ENCODE results near the gene PITPNC1.

PITPNC1 gene

GRCh38 chr17:67679721-67680120 is 302.6 kb downstream of the PITPNC1 start:
- DNase-seq (ENCODE audit: extremely low read depth, low read depth) = no peak
- TF ChIP-seq CTCF (IDR thresholded peaks at IDR 0.05; ENCODE audit: low read depth, low read length, missing control alignments) = no peak
- H3K4me3 ChIP-seq (replicated peaks; ENCODE audit: low read depth, low read length) = no peak overlapping the region

- H3K4me3 ChIP-seq (replicated peaks; ENCODE audit: low read depth, low read length) = no peak overlapping the region
- no peak for DNase-seq (ENCODE audit: extremely low read depth, low read depth)
- TF ChIP-seq CTCF (IDR thresholded peaks at IDR 0.05; ENCODE audit: low read depth, low read length, missing control alignments) = no peak
Measured at GRCh38 chr17:67680445-67681224, 303.6 kb downstream of the PITPNC1 start.

- no peak for DNase-seq (ENCODE audit: extremely low read depth, low read depth)
- no peak for TF ChIP-seq CTCF (IDR thresholded peaks at IDR 0.05; ENCODE audit: low read depth, low read length, missing control alignments)
- no peak overlapping the region for H3K4me3 ChIP-seq (replicated peaks; ENCODE audit: low read depth, low read length)
Measured at GRCh38 chr17:67682196-67682595, 305.1 kb downstream of the PITPNC1 start.

- no peak overlapping the region for H3K4me3 ChIP-seq (replicated peaks; ENCODE audit: low read depth, low read length)
- TF ChIP-seq CTCF (IDR thresholded peaks at IDR 0.05; ENCODE audit: low read depth, low read length, missing control alignments) = no peak
- no peak for DNase-seq (ENCODE audit: extremely low read depth, low read depth)
Measured at GRCh38 chr17:67685351-67685750, 308.3 kb downstream of the PITPNC1 start.

- no peak for DNase-seq (ENCODE audit: extremely low read depth, low read depth)
- H3K4me3 ChIP-seq (replicated peaks; ENCODE audit: low read depth, low read length) = no peak overlapping the region
- TF ChIP-seq CTCF (IDR thresholded peaks at IDR 0.05; ENCODE audit: low read depth, low read length, missing control alignments) = no peak
Measured at GRCh38 chr17:67686241-67686640, 309.2 kb downstream of the PITPNC1 start.

- H3K4me3 ChIP-seq (replicated peaks; ENCODE audit: low read depth, low read length) = no peak overlapping the region
- no peak for TF ChIP-seq CTCF (IDR thresholded peaks at IDR 0.05; ENCODE audit: low read depth, low read length, missing control alignments)
- DNase-seq (ENCODE audit: extremely low read depth, low read depth) = no peak
Measured at GRCh38 chr17:67687511-67687910, 310.4 kb downstream of the PITPNC1 start.
